Mesenchymal stem cell (in vitro differentiated cells and primary cell): ENCODE measurements around the gene SENP5.

Source experiments
- DNase-seq: peaks from one replicate; pipeline ENCODE4 v3.0.0-alpha.2; 2013
- H2AFZ ChIP-seq: one replicate; pipeline ENCODE4 v1.6.1; 2013; ENCODE audit warnings: low read depth, mild to moderate bottlenecking, control low read depth, inconsistent platforms, low read length, moderate library complexity
- H2AK5ac ChIP-seq: 2 replicates; pipeline ENCODE4 v1.6.1; 2013; ENCODE audit warnings: low read length, moderate library complexity, mild to moderate bottlenecking, inconsistent platforms; ENCODE audit not compliant: severe bottlenecking
- H2BK120ac ChIP-seq: one replicate; pipeline ENCODE4 v1.6.1; 2013; ENCODE audit warnings: low read depth, mild to moderate bottlenecking, inconsistent platforms, low read length, moderate library complexity
- H2BK12ac ChIP-seq, 2 experiments: one replicate each; pipeline ENCODE4 v1.6.1; 2013; ENCODE audit warnings: inconsistent platforms in 2 of 2, low read length in 2 of 2, mild to moderate bottlenecking in 2 of 2, moderate library complexity in 2 of 2, control low read depth in 1 of 2
- H2BK15ac ChIP-seq: one replicate; pipeline ENCODE4 v1.6.1; 2013; ENCODE audit warnings: mild to moderate bottlenecking, low read depth, inconsistent platforms; ENCODE audit not compliant: poor library complexity, severe bottlenecking
- H2BK5ac ChIP-seq: 2 replicates; pipeline ENCODE4 v1.6.1; 2013; ENCODE audit warnings: low read depth, mild to moderate bottlenecking, low read length, control low read depth, inconsistent platforms; ENCODE audit not compliant: poor library complexity, severe bottlenecking
- H3K14ac ChIP-seq, 2 experiments: one replicate each; pipeline ENCODE4 v1.6.1; 2013; ENCODE audit warnings: inconsistent platforms in 2 of 2, low read length in 2 of 2, control low read depth in 1 of 2, mild to moderate bottlenecking in 1 of 2, moderate library complexity in 1 of 2
- H3K18ac ChIP-seq, 2 experiments: one replicate each; pipeline ENCODE4 v1.6.1; 2013; ENCODE audit warnings: inconsistent platforms in 2 of 2, low read length in 2 of 2, control low read depth in 1 of 2, low read depth in 1 of 2, mild to moderate bottlenecking in 1 of 2
- H3K23ac ChIP-seq, 2 experiments: one replicate each; pipeline ENCODE4 v1.6.1; 2013; ENCODE audit warnings: inconsistent platforms in 2 of 2, low read length in 2 of 2, mild to moderate bottlenecking in 2 of 2, moderate library complexity in 2 of 2, control low read depth in 1 of 2
- H3K27ac ChIP-seq: 2 replicates; pipeline ENCODE4 v1.5.1; 2013; ENCODE audit warnings: mild to moderate bottlenecking, moderate library complexity, low read length, control low read depth, inconsistent platforms; ENCODE audit not compliant: poor library complexity, severe bottlenecking
- H3K27me3 ChIP-seq, 2 experiments: 2 replicates each; pipeline versions ENCODE4 v1.6.1 to v1.7.0; 2013; ENCODE audit warnings: low read length in 2 of 2, mild to moderate bottlenecking in 2 of 2, moderate library complexity in 2 of 2, control low read depth in 1 of 2, inconsistent platforms in 1 of 2; ENCODE audit not compliant: control insufficient read depth in 1 of 2, insufficient read depth in 1 of 2
- H3K36me3 ChIP-seq, 2 experiments: 2 replicates each; pipeline versions ENCODE4 v1.6.1 to v1.7.0; 2013; ENCODE audit warnings: low read length in 2 of 2, control low read depth in 1 of 2, inconsistent platforms in 1 of 2, low read depth in 1 of 2, mild to moderate bottlenecking in 1 of 2; ENCODE audit not compliant: insufficient read depth in 2 of 2, control insufficient read depth in 1 of 2
- H3K4ac ChIP-seq, 2 experiments: one replicate each; pipeline ENCODE4 v1.6.1; 2013; ENCODE audit warnings: inconsistent platforms in 2 of 2, low read length in 2 of 2, mild to moderate bottlenecking in 2 of 2, moderate library complexity in 2 of 2, control low read depth in 1 of 2, low read depth in 1 of 2
- H3K4me1 ChIP-seq: 2 replicates; pipeline ENCODE4 v1.6.1; 2013; ENCODE audit warnings: low read depth, low read length, control low read depth; ENCODE audit not compliant: control insufficient read depth, insufficient read depth
- H3K4me2 ChIP-seq: 2 replicates; pipeline ENCODE4 v1.6.1; 2013; ENCODE audit warnings: low read length, mild to moderate bottlenecking, inconsistent platforms; ENCODE audit not compliant: poor library complexity, severe bottlenecking
- H3K4me3 ChIP-seq, 2 experiments: 2 replicates each; pipeline versions ENCODE4 v1.5.1 to v1.7.0; 2013; ENCODE audit warnings: low read length in 2 of 2, mild to moderate bottlenecking in 2 of 2, control low read depth in 1 of 2, low read depth in 1 of 2; ENCODE audit not compliant: insufficient read depth in 1 of 2
- H3K79me1 ChIP-seq: replicated peaks from 2 replicates; pipeline ENCODE4 v1.6.1; 2013; ENCODE audit warnings: mild to moderate bottlenecking, control low read depth, low read length, inconsistent platforms; ENCODE audit not compliant: poor library complexity, severe bottlenecking
- H3K9ac ChIP-seq: 2 replicates; pipeline ENCODE4 v1.7.0; 2013; ENCODE audit warnings: mild to moderate bottlenecking, low read length, moderate library complexity
- H3K9me3 ChIP-seq: 2 replicates; pipeline ENCODE4 v1.7.0; 2013; ENCODE audit warnings: mild to moderate bottlenecking, low read length; ENCODE audit not compliant: control insufficient read depth
- H4K8ac ChIP-seq: one replicate; pipeline ENCODE4 v1.6.1; 2013; ENCODE audit warnings: inconsistent platforms, mild to moderate bottlenecking, low read length, moderate library complexity
- H4K91ac ChIP-seq: one replicate; pipeline ENCODE4 v1.6.1; 2013; ENCODE audit warnings: mild to moderate bottlenecking, low read length, inconsistent platforms
- WGBS: methylation state at CpG from one replicate; pipeline ENCODE4 v1.1.7; 2013; ENCODE audit warnings: mixed read lengths; 5-methylcytosine and 5-hydroxymethylcytosine counted together

SENP5 gene

GRCh38 chr3:196969134-196969659 is 101.5 kb downstream of the SENP5 start:
- Histone ChIP-seq H3K9me3 (no peaks in the 10 kb centered on the region), H3K14ac (peak overlapping the region in 1 of 2 experiments; percentile 31), H2AK5ac (no peak overlapping the region), H2BK15ac (peak overlapping the region; percentile 54), H3K4ac (peak overlapping the region in 1 of 2 experiments; percentile 40), H4K91ac (no peak overlapping the region), H3K27me3 (peaks cover 0 to 6% of the 10 kb centered on the region in 2 experiments), H3K9ac (peak overlapping the region; percentile 61), H3K23ac (peak overlapping the region in 1 of 2 experiments; percentile 23), H3K4me2 (peak overlapping the region; percentile 97), H3K4me1 (peaks cover 17% of the 10 kb centered on the region), H2BK120ac (peak overlapping the region; percentile 4), H3K36me3 (peaks cover 0 to 3% of the 10 kb centered on the region in 2 experiments), H3K4me3 (peak overlapping the region; percentile 67 to 78), H4K8ac (peak overlapping the region; percentile 80), H2BK12ac (peak overlapping the region in 1 of 2 experiments; percentile 39), H3K27ac (no peak overlapping the region), H2BK5ac (no peak overlapping the region), H3K79me1 (no peaks in the 10 kb centered on the region), H3K18ac (peak overlapping the region; percentile 14 to 37), H2AFZ (peak overlapping the region; percentile 96)
- DNase-seq: peak; percentile 28
- 1% methylated on average over 62 of the region's 72 CpGs for WGBS

GRCh38 chr3:196969660-196970546 is 102.2 kb downstream of the SENP5 start:
- peak; percentile 45 for DNase-seq
- peak overlapping the region; percentile 80 for H4K8ac ChIP-seq
- peak overlapping the region in 1 of 2 experiments; percentile 39 for H2BK12ac ChIP-seq
- H3K14ac ChIP-seq: peak overlapping the region in 1 of 2 experiments; percentile 31
- H4K91ac ChIP-seq: no peak overlapping the region
- H2BK120ac ChIP-seq: no peak overlapping the region
- H3K27me3 ChIP-seq: peaks cover 0 to 6% of the 10 kb centered on the region in 2 experiments
- H3K36me3 ChIP-seq: peaks cover 0 to 3% of the 10 kb centered on the region in 2 experiments
- H3K18ac ChIP-seq: peak overlapping the region in 1 of 2 experiments; percentile 41
- H3K9me3 ChIP-seq: no peaks in the 10 kb centered on the region
- H3K4me1 ChIP-seq: peaks cover 17% of the 10 kb centered on the region
- H2AK5ac ChIP-seq: no peak overlapping the region
- H3K79me1 ChIP-seq: no peaks in the 10 kb centered on the region
- no peak overlapping the region for H2BK5ac ChIP-seq
- 24% methylated on average over 38 of the region's 100 CpGs for WGBS
- peak overlapping the region; percentile 67 to 78 for H3K4me3 ChIP-seq
- no peak overlapping the region for H3K27ac ChIP-seq
- H2BK15ac ChIP-seq: no peak overlapping the region
- H3K9ac ChIP-seq: peak overlapping the region; percentile 61
- H2AFZ ChIP-seq: peak overlapping the region; percentile 96
- no peak overlapping the region for H3K4ac ChIP-seq
- H3K23ac ChIP-seq: peak overlapping the region in 1 of 2 experiments; percentile 23
- H3K4me2 ChIP-seq: peak overlapping the region; percentile 97

GRCh38 chr3:196970547-196971093 is 102.9 kb downstream of the SENP5 start:
- Histone ChIP-seq H4K91ac (no peak overlapping the region), H2BK12ac (no peak overlapping the region), H3K9ac (no peak overlapping the region), H3K4me3 (no peak overlapping the region), H3K4ac (no peak overlapping the region), H2BK5ac (no peak overlapping the region), H3K18ac (no peak overlapping the region), H2AFZ (no peak overlapping the region), H3K4me1 (peaks cover 17% of the 10 kb centered on the region), H3K9me3 (no peaks in the 10 kb centered on the region), H3K79me1 (no peaks in the 10 kb centered on the region), H3K36me3 (no peaks in the 10 kb centered on the region), H3K27ac (no peak overlapping the region), H3K14ac (no peak overlapping the region), H3K4me2 (no peak overlapping the region), H4K8ac (no peak overlapping the region), H2BK15ac (no peak overlapping the region), H2AK5ac (no peak overlapping the region), H2BK120ac (no peak overlapping the region), H3K23ac (no peak overlapping the region), H3K27me3 (peaks cover 0 to 6% of the 10 kb centered on the region in 2 experiments)
- DNase-seq: no peak
- WGBS: 91% methylated on average over 15 of the region's 15 CpGs
